Breast epithelium (tissue), 3 donors: Measurements from ENCODE around the gene ZNF586.

Source experiments
- CTCF ChIP-seq, 3 donors: fragments of 450-650 bp; IDR thresholded peaks; one replicate each; pipeline ENCODE4 v1.5.1; 2016 to 2017; ENCODE audit warnings: antibody characterized with exemption in 3 of 3, mild to moderate bottlenecking in 3 of 3, moderate library complexity in 3 of 3
- POLR2A ChIP-seq: fragments of 450-650 bp; IDR thresholded peaks from one replicate; pipeline ENCODE4 v1.6.1; 2016; ENCODE audit warnings: antibody characterized with exemption, mild to moderate bottlenecking, moderate library complexity
- POLR2AphosphoS5 ChIP-seq, 3 donors: sonication (generic); formaldehyde crosslinking; IDR thresholded peaks; one replicate each; pipeline ENCODE4 v1.6.1; 2017; ENCODE audit warnings: antibody characterized with exemption in 3 of 3

GRCh38 chr19:57747472-57747807 lies 22.0 kb upstream of the ZNF586 start:
- TF ChIP-seq POLR2AphosphoS5 (IDR thresholded peaks at IDR 0.05) (no peak), POLR2A (no peak), CTCF (IDR thresholded peaks at IDR 0.05) (no peak)
